Endothelial cell of umbilical vein (primary cell): ENCODE results near the gene ZNF728. TPM values are rescaled to one million over a fixed set of nuclear protein-coding genes. Genes with fewer than 3 reads are reported as not detected.

Experiments used
- BruUV-seq: library from RNA; stranded (reverse); fragments of 400-500 nt; replicated peaks from 2 replicates; lab custom pipeline; 2021; lab: Mats Ljungman, UMichigan
- CTCF ChIA-PET: fragments of 300-600, 350-600 bp; sonication (Branson Sonifier 250); formaldehyde crosslinking; loops from one replicate; lab custom pipeline; 2021; ENCODE audit warnings: antibody characterized with exemption, inconsistent platforms; lab: Charles Lee
- POLR2A ChIA-PET: fragments of 300-600, 350-600 bp; sonication (Branson Sonifier 250); formaldehyde crosslinking; loops from one replicate; lab custom pipeline; 2021; ENCODE audit warnings: antibody characterized with exemption, inconsistent platforms; lab: Charles Lee
- DNase-seq: peaks from one replicate; pipeline ENCODE4 v3.0.0-alpha.2; 2011; ENCODE audit warnings: low read depth, low spot score
- FAIRE-seq: peaks from 2 replicates; lab custom pipeline; 2011; peaks lifted over from hg19 to GRCh38; lab: Jason Lieb, UNC
- H2AFZ ChIP-seq: 2 replicates; pipeline ENCODE4 v1.6.0; 2012; ENCODE audit warnings: low read depth, low read length, control low read depth, inconsistent platforms
- H3K27ac ChIP-seq: 2 replicates; pipeline ENCODE4 v1.5.1; 2011; ENCODE audit warnings: low read depth, mild to moderate bottlenecking, control low read depth, low read length, moderate library complexity; ENCODE audit not compliant: insufficient read depth
- H3K27me3 ChIP-seq, 2 experiments: 2 replicates each; pipeline versions ENCODE4 v1.6.0 to v1.6.1; 2011; ENCODE audit warnings: low read length in 2 of 2, mixed read lengths in 1 of 2; ENCODE audit not compliant: control insufficient read depth in 2 of 2, insufficient read depth in 2 of 2
- H3K36me3 ChIP-seq, 2 experiments: 2 replicates in 1 of 2; 3 replicates in 1 of 2; pipeline ENCODE4 v1.5.1; 2011; ENCODE audit warnings: low read length in 2 of 2, mild to moderate bottlenecking in 1 of 2, moderate library complexity in 1 of 2; ENCODE audit not compliant: control insufficient read depth in 2 of 2, insufficient read depth in 2 of 2; ENCODE audit errors: extremely low read depth in 1 of 2
- H3K4me1 ChIP-seq: 3 replicates; pipeline ENCODE4 v1.5.1; 2011; ENCODE audit warnings: mild to moderate bottlenecking, low read length; ENCODE audit not compliant: control insufficient read depth, insufficient read depth; ENCODE audit errors: extremely low read depth
- H3K4me2 ChIP-seq: 2 replicates; pipeline ENCODE4 v1.6.1; 2011; ENCODE audit warnings: low read length, control low read depth, mixed read lengths; ENCODE audit not compliant: insufficient read depth
- H3K4me3 ChIP-seq, 3 experiments: fragments of 200-600 bp in 1 of 3; sonication (generic), shearing (Covaris generic) in 1 of 3; replicated peaks in 1 of 3; 2 replicates each; pipeline ENCODE4 v1.5.1; 2011 to 2016; ENCODE audit warnings: control low read depth in 3 of 3, low read length in 3 of 3, mild to moderate bottlenecking in 2 of 3, inconsistent platforms in 1 of 3, low read depth in 1 of 3, moderate library complexity in 1 of 3; ENCODE audit not compliant: insufficient read depth in 1 of 3
- H3K79me2 ChIP-seq: 2 replicates; pipeline ENCODE4 v1.6.0; 2012; ENCODE audit warnings: low read length, inconsistent platforms; ENCODE audit not compliant: control insufficient read depth, insufficient read depth
- H3K9ac ChIP-seq: replicated peaks from 2 replicates; pipeline ENCODE3; 2011; ENCODE audit warnings: low read length, control low read depth; ENCODE audit not compliant: insufficient read depth; ENCODE audit errors: extremely low read depth
- H3K9me1 ChIP-seq: replicated peaks from 3 replicates; pipeline ENCODE4 v1.6.0; 2011; ENCODE audit warnings: mild to moderate bottlenecking, low read length; ENCODE audit not compliant: control insufficient read depth, insufficient read depth; ENCODE audit errors: extremely low read depth
- H3K9me3 ChIP-seq: replicated peaks from 2 replicates; pipeline ENCODE4 v1.5.1; 2012; ENCODE audit warnings: low read length, inconsistent platforms; ENCODE audit not compliant: control insufficient read depth, insufficient read depth
- H4K20me1 ChIP-seq: replicated peaks from 2 replicates; pipeline ENCODE3; 2011; ENCODE audit warnings: mild to moderate bottlenecking, low read length; ENCODE audit not compliant: control insufficient read depth, insufficient read depth; ENCODE audit errors: extremely low read depth
- EZH2 ChIP-seq: IDR thresholded peaks from 2 replicates; pipeline ENCODE4 v1.6.1; 2012; ENCODE audit warnings: borderline replicate concordance, low read depth, mild to moderate bottlenecking, moderate library complexity, low read length, inconsistent platforms; ENCODE audit not compliant: severe bottlenecking
- FOS ChIP-seq: IDR thresholded peaks from 2 replicates; pipeline ENCODE4 v1.6.1; 2011; ENCODE audit warnings: mild to moderate bottlenecking, low read length, moderate library complexity, borderline replicate concordance; ENCODE audit not compliant: insufficient read depth
- GATA2 ChIP-seq: IDR thresholded peaks from 2 replicates; pipeline ENCODE4 v1.7.0; 2011; ENCODE audit warnings: low read depth, mild to moderate bottlenecking, moderate library complexity, mixed read lengths, low read length; ENCODE audit not compliant: insufficient read length, insufficient read depth
- JUN ChIP-seq: IDR thresholded peaks from 2 replicates; pipeline ENCODE4 v1.6.1; 2011; ENCODE audit warnings: borderline replicate concordance, low read depth; ENCODE audit not compliant: insufficient read length, insufficient read depth
- MAX ChIP-seq: IDR thresholded peaks from 2 replicates; pipeline ENCODE4 v1.6.1; 2011; ENCODE audit not compliant: insufficient read depth, insufficient read length
- MYC ChIP-seq: IDR thresholded peaks from one replicate; pipeline ENCODE4 v1.6.1; 2011; ENCODE audit warnings: mild to moderate bottlenecking, low read depth, low read length
- POLR2A ChIP-seq: IDR thresholded peaks from 2 replicates; pipeline ENCODE4 v1.6.1; 2012; ENCODE audit warnings: low read depth, mild to moderate bottlenecking, control low read depth, low read length
- POLR2AphosphoS5 ChIP-seq: IDR thresholded peaks from 2 replicates; pipeline ENCODE4 v1.6.1; 2012; ENCODE audit warnings: low read depth, mild to moderate bottlenecking, control low read depth, low read length, moderate library complexity; ENCODE audit not compliant: insufficient read depth
- dilution Hi-C: fragments of 300-500 bp; cut with MboI; formaldehyde crosslinking; loops from one replicate; pipeline ENCODE4 v1.15.0; 2019; ENCODE audit warnings: low sequenced_read_pairs; ENCODE audit not compliant: extremely low pct_ligation_motif_present
- intact Hi-C: fragments of 100-400 bp; cut with micrococcal nuclease; formaldehyde crosslinking; loops from one replicate; pipeline ENCODE4 v1.10.0; 2022
- polyA plus RNA-seq, 4 experiments: library from polyadenylated mRNA; depleted of rRNA in 3 of 4; stranded (reverse) in 3 of 4; unstranded in 1 of 4; fragments of >200 nt; gene quantifications; 2 replicates each; pipeline versions ENCODE4 v1.2.1 to v1.2.3, GENCODE V29; 2011 to 2012; ENCODE audit warnings: missing spikeins in 1 of 4
- total RNA-seq: library from RNA; stranded (reverse); gene quantifications from 2 replicates; pipeline ENCODE4 v1.2.3, GENCODE V29; 2021
- TF ChIP-seq, protein P1 (sequence below), 2 donors: IDR thresholded peaks; 1 replicate in 1 of 2; 2 replicates in 1 of 2; pipeline ENCODE4 v1.5.1; 2011; ENCODE audit warnings: low read length in 2 of 2, mild to moderate bottlenecking in 2 of 2, moderate library complexity in 2 of 2, control low read depth in 1 of 2, inconsistent platforms in 1 of 2, low read depth in 1 of 2; ENCODE audit not compliant: insufficient read depth in 1 of 2; ENCODE audit errors: extremely low read depth in 1 of 2

The ZNF728 gene
- total and polyA plus RNA-seq, 2 donors (not counting 3 experiments of a cell fraction or from before 2014, with no cell fraction given) = not detected

GRCh38 chr19:23033721-23034120 lies 30.7 kb upstream of the ZNF728 start:
- Histone ChIP-seq H3K9me3 (peaks cover 4% of the 10 kb centered on the region), H4K20me1 (no peaks in the 10 kb centered on the region), H2AFZ (no peak overlapping the region), H3K4me3 (no peak overlapping the region), H3K79me2 (no peaks in the 10 kb centered on the region), H3K4me1 (no peaks in the 10 kb centered on the region), H3K27ac (no peak overlapping the region), H3K27me3 (no peaks in the 10 kb centered on the region), H3K9ac (no peak overlapping the region), H3K36me3 (no peaks in the 10 kb centered on the region), H3K4me2 (no peak overlapping the region), H3K9me1 (no peaks in the 10 kb centered on the region)
- ChIA-PET POLR2A (no interaction called here), CTCF (no interaction called here)
- dilution Hi-C loops (no loop called here), intact Hi-C loops (no loop called here)
- no TSS peak for BruUV-seq
- DNase-seq (no peak), FAIRE-seq (no peak)
- TF ChIP-seq POLR2AphosphoS5 (no peak), GATA2 (no peak), EZH2 (no peak), FOS (no peak), JUN (no peak), MYC (no peak), POLR2A (no peak), MAX (no peak)
- TF ChIP-seq, protein P1, sequence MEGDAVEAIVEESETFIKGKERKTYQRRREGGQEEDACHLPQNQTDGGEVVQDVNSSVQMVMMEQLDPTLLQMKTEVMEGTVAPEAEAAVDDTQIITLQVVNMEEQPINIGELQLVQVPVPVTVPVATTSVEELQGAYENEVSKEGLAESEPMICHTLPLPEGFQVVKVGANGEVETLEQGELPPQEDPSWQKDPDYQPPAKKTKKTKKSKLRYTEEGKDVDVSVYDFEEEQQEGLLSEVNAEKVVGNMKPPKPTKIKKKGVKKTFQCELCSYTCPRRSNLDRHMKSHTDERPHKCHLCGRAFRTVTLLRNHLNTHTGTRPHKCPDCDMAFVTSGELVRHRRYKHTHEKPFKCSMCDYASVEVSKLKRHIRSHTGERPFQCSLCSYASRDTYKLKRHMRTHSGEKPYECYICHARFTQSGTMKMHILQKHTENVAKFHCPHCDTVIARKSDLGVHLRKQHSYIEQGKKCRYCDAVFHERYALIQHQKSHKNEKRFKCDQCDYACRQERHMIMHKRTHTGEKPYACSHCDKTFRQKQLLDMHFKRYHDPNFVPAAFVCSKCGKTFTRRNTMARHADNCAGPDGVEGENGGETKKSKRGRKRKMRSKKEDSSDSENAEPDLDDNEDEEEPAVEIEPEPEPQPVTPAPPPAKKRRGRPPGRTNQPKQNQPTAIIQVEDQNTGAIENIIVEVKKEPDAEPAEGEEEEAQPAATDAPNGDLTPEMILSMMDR (IDR thresholded peaks at IDR 0.05; ENCODE audit: extremely low read depth in 1 of 2, insufficient read depth in 1 of 2, low read depth in 1 of 2, low read length in 2 of 2) = no peak
